HCT116 (cell line): ENCODE data around the gene INPP4A. TPM values are rescaled to one million over a fixed set of nuclear protein-coding genes. Genes with fewer than 3 reads are reported as not detected.

Source experiments
- ATAC-seq: fragments of 200-7000 bp; cut with Tn5 transposase; 2 replicates; pipeline ENCODE4 v1.9.1; 2020; ENCODE audit warnings: mild to moderate bottlenecking, moderate library complexity
- BruUV-seq: library from RNA; stranded (reverse); fragments of 400-500 nt; replicated peaks from 2 replicates; lab custom pipeline; 2021; lab: Mats Ljungman, UMichigan
- CTCF ChIA-PET: fragments of 300-600 bp; sonication (Branson Sonifier 250); formaldehyde crosslinking; loops from one replicate; lab custom pipeline; 2021; ENCODE audit warnings: antibody characterized with exemption; lab: Charles Lee
- POLR2A ChIA-PET: fragments of 300-600, 350-600 bp; sonication (Branson Sonifier 250); formaldehyde crosslinking; loops from one replicate; lab custom pipeline; 2021; ENCODE audit warnings: antibody characterized with exemption; lab: Charles Lee
- RAD21 ChIA-PET, 2 experiments: fragments of 300-600 bp; sonication (Branson Sonifier 250); formaldehyde crosslinking; loops; one replicate each; lab custom pipeline; 2023; ENCODE audit warnings: low total read pairs in 2 of 2; ENCODE audit not compliant: uncharacterized antibody in 2 of 2, unreplicated experiment in 2 of 2, low non-redundant PET in 1 of 2; lab: Charles Lee
- DNase-seq: peaks from one replicate; pipeline ENCODE4 v3.0.0-alpha.2; 2010; ENCODE audit warnings: low read depth, low spot score
- H2AFZ ChIP-seq: fragments of 200-600 bp; shearing (Covaris generic), sonication (generic); 2 replicates; pipeline ENCODE4 v1.6.1; 2017; ENCODE audit warnings: low read depth, mixed run types, mixed read lengths, antibody characterized with exemption, low read length; ENCODE audit not compliant: poor library complexity, severe bottlenecking
- H3K27ac ChIP-seq: 2 replicates; pipeline ENCODE4 v1.5.1; 2012; ENCODE audit warnings: low read depth, low read length
- H3K27me3 ChIP-seq: fragments of 200-600 bp; sonication (generic); 2 replicates; pipeline ENCODE4 v1.6.1; 2016; ENCODE audit warnings: mixed run types, low read length, mixed read lengths; ENCODE audit not compliant: insufficient read depth
- H3K36me3 ChIP-seq, 2 experiments: fragments of 200-500 bp in 1 of 2; fragments of 200-600 bp in 1 of 2; sonication (Bioruptor generic) in 1 of 2; sonication (generic) in 1 of 2; 2 replicates each; pipeline versions ENCODE4 v1.5.1 to v1.6.1; 2014 to 2016; ENCODE audit warnings: low read length in 2 of 2, inconsistent platforms in 1 of 2, mixed read lengths in 1 of 2, mixed run types in 1 of 2; ENCODE audit not compliant: insufficient read depth in 2 of 2, control insufficient read depth in 1 of 2
- H3K4me1 ChIP-seq, 2 experiments: fragments of 200-600 bp in 1 of 2; sonication (generic) in 1 of 2; 2 replicates each; pipeline versions ENCODE4 v1.5.1 to v1.6.1; 2012 to 2017; ENCODE audit warnings: low read length in 2 of 2, inconsistent platforms in 1 of 2, mild to moderate bottlenecking in 1 of 2, mixed read lengths in 1 of 2, mixed run types in 1 of 2, moderate library complexity in 1 of 2; ENCODE audit not compliant: insufficient read depth in 2 of 2, control insufficient read depth in 1 of 2
- H3K4me2 ChIP-seq: fragments of 200-600 bp; sonication (generic); 2 replicates; pipeline ENCODE4 v1.6.1; 2017; ENCODE audit warnings: mixed run types, low read length, mixed read lengths
- H3K4me3 ChIP-seq, 2 experiments: fragments of 200-600 bp in 1 of 2; sonication (generic) in 1 of 2; replicated peaks in 1 of 2; 2 replicates each; pipeline ENCODE4 v1.5.1; 2011 to 2016; ENCODE audit warnings: low read length in 2 of 2, control low read depth in 1 of 2, low read depth in 1 of 2, mild to moderate bottlenecking in 1 of 2, mixed read lengths in 1 of 2, mixed run types in 1 of 2
- H3K79me2 ChIP-seq: fragments of 200-600 bp; sonication (generic); 2 replicates; pipeline ENCODE4 v1.6.1; 2017; ENCODE audit warnings: mild to moderate bottlenecking, mixed run types, low read length, moderate library complexity, mixed read lengths; ENCODE audit not compliant: insufficient read depth
- H3K9ac ChIP-seq: fragments of 200-600 bp; sonication (generic); 2 replicates; pipeline ENCODE4 v1.6.1; 2016; ENCODE audit warnings: low read length, mixed read lengths
- H3K9me2 ChIP-seq: fragments of 200-600 bp; sonication (generic), shearing (Covaris generic); 2 replicates; pipeline ENCODE4 v1.6.1; 2017; ENCODE audit warnings: mixed run types, mild to moderate bottlenecking, moderate library complexity; ENCODE audit not compliant: insufficient read depth
- H3K9me3 ChIP-seq, 2 experiments: fragments of 200-500 bp in 1 of 2; fragments of 200-600 bp in 1 of 2; sonication (Bioruptor generic) in 1 of 2; sonication (generic) in 1 of 2; 2 replicates each; pipeline ENCODE4 v1.6.1; 2014 to 2017; ENCODE audit warnings: low read length in 2 of 2, mixed read lengths in 2 of 2, inconsistent platforms in 1 of 2, low read depth in 1 of 2, mild to moderate bottlenecking in 1 of 2, mixed run types in 1 of 2, moderate library complexity in 1 of 2; ENCODE audit not compliant: control insufficient read depth in 1 of 2, insufficient read depth in 1 of 2
- H4K20me1 ChIP-seq: fragments of 200-600 bp; sonication (generic), shearing (Covaris generic); 2 replicates; pipeline ENCODE4 v1.6.1; 2017; ENCODE audit warnings: mixed run types, mild to moderate bottlenecking, moderate library complexity; ENCODE audit not compliant: insufficient read depth
- ATF3 ChIP-seq: IDR thresholded peaks from 2 replicates; pipeline ENCODE4 v1.6.1; 2012
- CBX3 ChIP-seq: IDR thresholded peaks from 2 replicates; pipeline ENCODE4 v1.6.1; 2012; ENCODE audit warnings: low read depth
- CEBPB ChIP-seq: IDR thresholded peaks from 2 replicates; pipeline ENCODE4 v1.6.1; 2012; ENCODE audit warnings: low read depth
- CTCF ChIP-seq, 3 experiments: fragments of 200-600 bp in 1 of 3; sonication (generic) in 1 of 3; IDR thresholded peaks in 2 of 3; conservative IDR thresholded peaks in 1 of 3; 2 replicates each; pipeline ENCODE4 v1.5.1; 2012 to 2017; ENCODE audit warnings: low read depth in 2 of 3, low read length in 2 of 3, antibody characterized with exemption in 1 of 3, borderline replicate concordance in 1 of 3, control low read depth in 1 of 3, mild to moderate bottlenecking in 1 of 3, mixed read lengths in 1 of 3, mixed run types in 1 of 3, moderate library complexity in 1 of 3; ENCODE audit not compliant: insufficient read depth in 1 of 3
- EGR1 ChIP-seq: IDR thresholded peaks from 2 replicates; pipeline ENCODE4 v1.6.1; 2012; ENCODE audit warnings: low read depth
- ELF1 ChIP-seq: IDR thresholded peaks from 2 replicates; pipeline ENCODE4 v1.6.1; 2012; ENCODE audit warnings: low read depth, borderline replicate concordance
- EZH2 ChIP-seq: fragments of 200-600 bp; sonication (generic); IDR thresholded peaks from 2 replicates; pipeline ENCODE4 v1.6.1; 2017; ENCODE audit warnings: antibody characterized with exemption, mixed run types
- FOSL1 ChIP-seq: IDR thresholded peaks from 2 replicates; pipeline ENCODE4 v1.6.1; 2012; ENCODE audit warnings: low read depth
- JUND ChIP-seq: IDR thresholded peaks from 2 replicates; pipeline ENCODE4 v1.6.1; 2012
- POLR2A ChIP-seq: IDR thresholded peaks from 2 replicates; pipeline ENCODE4 v1.7.0; 2011; ENCODE audit warnings: borderline replicate concordance; ENCODE audit not compliant: insufficient read depth, insufficient read length; ENCODE audit errors: extremely low read depth
- POLR2AphosphoS5 ChIP-seq: IDR thresholded peaks from 2 replicates; pipeline ENCODE4 v1.6.1; 2011; ENCODE audit warnings: mild to moderate bottlenecking, low read depth, low read length, moderate library complexity
- RAD21 ChIP-seq: IDR thresholded peaks from 2 replicates; pipeline ENCODE4 v1.6.1; 2012; ENCODE audit warnings: low read depth, mild to moderate bottlenecking
- SIN3A ChIP-seq: IDR thresholded peaks from 2 replicates; pipeline ENCODE4 v1.6.1; 2012; ENCODE audit warnings: low read depth
- SRF ChIP-seq: IDR thresholded peaks from 2 replicates; pipeline ENCODE4 v1.6.1; 2012; ENCODE audit warnings: low read depth
- YY1 ChIP-seq: IDR thresholded peaks from 2 replicates; pipeline ENCODE4 v1.6.1; 2011; ENCODE audit warnings: low read length, low read depth, moderate library complexity, mild to moderate bottlenecking; ENCODE audit not compliant: insufficient replicate concordance; ENCODE audit errors: extremely low read depth
- ZBTB33 ChIP-seq: IDR thresholded peaks from 2 replicates; pipeline ENCODE4 v1.6.1; 2011; ENCODE audit warnings: mild to moderate bottlenecking, low read length, moderate library complexity; ENCODE audit not compliant: insufficient replicate concordance; ENCODE audit errors: extremely low read depth
- ZFX ChIP-seq: fragments of 450-650 bp; IDR thresholded peaks from 2 replicates; pipeline ENCODE4 v1.6.1; 2017
- ZNF274 ChIP-seq: fragments of 200-500 bp; sonication (Bioruptor generic); IDR thresholded peaks from 2 replicates; pipeline ENCODE4 v1.6.1; 2014; ENCODE audit warnings: mild to moderate bottlenecking, low read depth, low read length, inconsistent platforms
- intact Hi-C: fragments of 100-400 bp; cut with micrococcal nuclease; formaldehyde crosslinking; loops from 2 replicates; pipeline ENCODE4 v1.10.0; 2022
- total RNA-seq: library from RNA; stranded (reverse); gene quantifications from one replicate; pipeline ENCODE4 v1.2.1, GENCODE V29; 2021; ENCODE audit not compliant: unreplicated experiment
- TF ChIP-seq, protein P1 (sequence below): IDR thresholded peaks from 2 replicates; pipeline ENCODE4 v1.6.1; 2012; ENCODE audit warnings: low read depth

The INPP4A gene
- total RNA-seq, 1 experiment from 2014 or later: 18.5 TPM

DNA sequence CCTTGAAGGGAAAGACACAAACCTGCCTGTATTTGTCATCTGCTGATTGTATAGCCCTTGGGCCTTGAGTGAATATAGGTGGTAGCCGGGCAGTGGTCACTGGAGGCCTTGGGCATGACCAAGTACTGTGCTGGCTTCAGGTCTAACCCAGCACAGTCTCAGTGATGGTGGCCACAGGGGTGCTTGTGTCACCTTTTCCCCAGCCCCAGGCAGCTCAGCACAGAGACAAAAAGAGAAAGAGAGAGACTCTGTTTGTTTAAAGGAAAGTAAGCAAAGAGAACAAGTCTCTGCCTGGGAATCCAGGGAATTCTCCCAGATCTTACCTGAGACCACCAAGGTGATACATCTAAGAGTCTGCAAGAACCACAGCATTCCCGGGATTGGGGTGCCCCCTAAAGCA lies 39.4 kb upstream of the INPP4A start:
- no peak overlapping the region for H3K27ac ChIP-seq
- no peak overlapping the region for H3K9ac ChIP-seq
- intact Hi-C loops: no loop called here
- no peak overlapping the region for H3K4me2 ChIP-seq
- ATAC-seq (no peak), DNase-seq (no peak)
- no peaks in the 10 kb centered on the region for H3K4me1 ChIP-seq
- no TSS peak for BruUV-seq
- CTCF ChIA-PET: no interaction called here
- peaks cover 20% of the 10 kb centered on the region for H3K27me3 ChIP-seq
- TF ChIP-seq ZBTB33 (no peak), ATF3 (no peak), YY1 (no peak), CBX3 (no peak), CTCF (IDR thresholded peaks at IDR 0.05 in 2 of 3, conservative IDR thresholded peaks at IDR 0.05 in 1 of 3; ENCODE audit: borderline replicate concordance in 1 of 3, insufficient read depth in 1 of 3, low read depth in 2 of 3, low read length in 2 of 3) (no peak), EZH2 (no peak), EGR1 (no peak), RAD21 (no peak), POLR2A (no peak), POLR2AphosphoS5 (no peak), ELF1 (no peak), ZNF274 (no peak), ZFX (no peak), FOSL1 (no peak), JUND (no peak), CEBPB (no peak), SIN3A (no peak), SRF (no peak)
- TF ChIP-seq, protein P1, sequence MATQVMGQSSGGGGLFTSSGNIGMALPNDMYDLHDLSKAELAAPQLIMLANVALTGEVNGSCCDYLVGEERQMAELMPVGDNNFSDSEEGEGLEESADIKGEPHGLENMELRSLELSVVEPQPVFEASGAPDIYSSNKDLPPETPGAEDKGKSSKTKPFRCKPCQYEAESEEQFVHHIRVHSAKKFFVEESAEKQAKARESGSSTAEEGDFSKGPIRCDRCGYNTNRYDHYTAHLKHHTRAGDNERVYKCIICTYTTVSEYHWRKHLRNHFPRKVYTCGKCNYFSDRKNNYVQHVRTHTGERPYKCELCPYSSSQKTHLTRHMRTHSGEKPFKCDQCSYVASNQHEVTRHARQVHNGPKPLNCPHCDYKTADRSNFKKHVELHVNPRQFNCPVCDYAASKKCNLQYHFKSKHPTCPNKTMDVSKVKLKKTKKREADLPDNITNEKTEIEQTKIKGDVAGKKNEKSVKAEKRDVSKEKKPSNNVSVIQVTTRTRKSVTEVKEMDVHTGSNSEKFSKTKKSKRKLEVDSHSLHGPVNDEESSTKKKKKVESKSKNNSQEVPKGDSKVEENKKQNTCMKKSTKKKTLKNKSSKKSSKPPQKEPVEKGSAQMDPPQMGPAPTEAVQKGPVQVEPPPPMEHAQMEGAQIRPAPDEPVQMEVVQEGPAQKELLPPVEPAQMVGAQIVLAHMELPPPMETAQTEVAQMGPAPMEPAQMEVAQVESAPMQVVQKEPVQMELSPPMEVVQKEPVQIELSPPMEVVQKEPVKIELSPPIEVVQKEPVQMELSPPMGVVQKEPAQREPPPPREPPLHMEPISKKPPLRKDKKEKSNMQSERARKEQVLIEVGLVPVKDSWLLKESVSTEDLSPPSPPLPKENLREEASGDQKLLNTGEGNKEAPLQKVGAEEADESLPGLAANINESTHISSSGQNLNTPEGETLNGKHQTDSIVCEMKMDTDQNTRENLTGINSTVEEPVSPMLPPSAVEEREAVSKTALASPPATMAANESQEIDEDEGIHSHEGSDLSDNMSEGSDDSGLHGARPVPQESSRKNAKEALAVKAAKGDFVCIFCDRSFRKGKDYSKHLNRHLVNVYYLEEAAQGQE: no peak
- no peak overlapping the region for H3K4me3 ChIP-seq
- H2AFZ ChIP-seq: no peak overlapping the region
- RAD21 ChIA-PET: no interaction called here
- H3K36me3 ChIP-seq: no peaks in the 10 kb centered on the region
- no peaks in the 10 kb centered on the region for H3K9me3 ChIP-seq
- H4K20me1 ChIP-seq: no peaks in the 10 kb centered on the region
- POLR2A ChIA-PET: no interaction called here
- H3K79me2 ChIP-seq: no peaks in the 10 kb centered on the region
- no peaks in the 10 kb centered on the region for H3K9me2 ChIP-seq
